ENCODE results near the gene KIAA1217.

Gene KIAA1217

DNA sequence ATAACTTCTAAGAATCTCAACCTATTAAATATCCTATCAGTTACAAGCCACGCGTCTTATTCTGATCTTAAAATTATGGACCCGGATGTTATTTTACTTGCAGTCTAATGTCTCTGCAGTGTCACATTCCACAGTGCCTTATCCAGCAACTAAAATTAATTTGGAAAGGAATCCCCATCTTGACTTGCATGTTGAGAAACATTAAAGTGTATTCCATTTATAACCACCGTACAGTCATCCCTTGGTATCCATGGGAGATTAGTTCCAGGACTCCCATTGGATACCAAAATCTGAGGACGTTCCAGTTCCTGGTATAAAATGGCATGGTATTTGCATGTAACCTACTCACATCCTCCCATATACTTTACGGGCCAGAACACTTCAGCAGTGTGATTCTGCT, 320.0 kb downstream of the KIAA1217 start:
- Histone ChIP-seq H3K4me1 (ENCODE audit: control insufficient read depth in 2 of 2, insufficient read depth in 1 of 2, low read depth in 1 of 2, low read length in 2 of 2) (no peaks in the 10 kb centered on the region), H3K9me3 (replicated peaks in 1 of 2; ENCODE audit: control insufficient read depth in 2 of 2, insufficient read depth in 1 of 2, low read depth in 1 of 2, low read length in 2 of 2) (peaks cover 0 to 4% of the 10 kb centered on the region in 2 donors), H3K79me1 (ENCODE audit: low read depth, low read length) (no peaks in the 10 kb centered on the region), H2BK12ac (ENCODE audit: low read length) (no peak overlapping the region), H3K4me3 (ENCODE audit: low read length in 2 of 2) (no peak overlapping the region), H4K91ac (ENCODE audit: low read depth, low read length, poor library complexity) (no peak overlapping the region), H4K8ac (ENCODE audit: low read depth, low read length) (no peak overlapping the region), H3K4me2 (ENCODE audit: insufficient read depth, low read length, poor library complexity, severe bottlenecking) (no peak overlapping the region), H3K27ac (replicated peaks; ENCODE audit: low read length) (no peak overlapping the region), H3K4ac (ENCODE audit: low read length) (no peak overlapping the region), H3K9ac (ENCODE audit: low read depth, low read length, poor library complexity) (no peak overlapping the region), H3K36me3 (replicated peaks in 1 of 2; ENCODE audit: control insufficient read depth in 2 of 2, insufficient read depth in 2 of 2, low read length in 2 of 2) (peaks cover 17 to 20% of the 10 kb centered on the region in 2 donors), H2AFZ (ENCODE audit: low read length) (no peak overlapping the region), H2BK5ac (ENCODE audit: low read length) (no peak overlapping the region), H2AK5ac (ENCODE audit: low read depth, low read length) (no peak overlapping the region), H3K14ac (ENCODE audit: low read length) (no peak overlapping the region), H3K27me3 (ENCODE audit: control insufficient read depth in 3 of 3, insufficient read depth in 3 of 3, low read depth in 1 of 3, low read length in 3 of 3) (no peaks in the 10 kb centered on the region), H3K23ac (ENCODE audit: low read depth, low read length, poor library complexity) (no peak overlapping the region), H2BK15ac (ENCODE audit: low read length) (no peak overlapping the region), H3K18ac (ENCODE audit: low read length) (no peak overlapping the region), H2BK120ac (ENCODE audit: low read depth, low read length) (no peak overlapping the region)
- no CpG with 5 or more reads among the region's 6 CpGs for WGBS, 2 donors (ENCODE audit: extremely low coverage in 2 of 2, insufficient read length in 2 of 2, insufficient replicate concordance in 1 of 2)
- no peak for DNase-seq (ENCODE audit: low spot score)

DNA sequence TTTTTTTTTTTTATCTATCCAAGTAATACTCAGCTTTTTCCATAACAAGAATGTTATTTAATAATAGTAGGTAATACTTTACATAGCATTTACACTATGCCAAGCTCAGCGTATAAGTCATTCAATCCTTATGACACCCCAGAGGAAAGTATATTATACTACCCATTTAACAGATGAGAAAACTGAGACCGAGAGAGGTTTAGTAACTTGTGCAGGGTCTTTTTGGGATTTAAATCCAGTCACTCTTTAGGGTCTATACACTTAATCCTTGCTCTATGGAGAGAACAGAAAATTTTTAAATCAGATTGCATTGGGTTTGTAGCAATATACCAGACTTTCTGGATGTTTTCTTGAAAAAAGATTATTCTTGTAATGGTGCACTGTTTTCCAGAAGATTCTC, 322.5 kb downstream of the KIAA1217 start:
- no peak overlapping the region for H2BK5ac ChIP-seq (ENCODE audit: low read length)
- no peak for DNase-seq (ENCODE audit: low spot score)
- H3K9ac ChIP-seq (ENCODE audit: low read depth, low read length, poor library complexity) = no peak overlapping the region
- no peak overlapping the region for H3K4ac ChIP-seq (ENCODE audit: low read length)
- H2BK120ac ChIP-seq (ENCODE audit: low read depth, low read length) = no peak overlapping the region
- H3K18ac ChIP-seq (ENCODE audit: low read length) = no peak overlapping the region
- H4K91ac ChIP-seq (ENCODE audit: low read depth, low read length, poor library complexity) = no peak overlapping the region
- no peaks in the 10 kb centered on the region for H3K4me1 ChIP-seq (ENCODE audit: control insufficient read depth in 2 of 2, insufficient read depth in 1 of 2, low read depth in 1 of 2, low read length in 2 of 2)
- H2AFZ ChIP-seq (ENCODE audit: low read length) = no peak overlapping the region
- peaks cover 13 to 25% of the 10 kb centered on the region in 2 donors for H3K36me3 ChIP-seq (replicated peaks in 1 of 2; ENCODE audit: control insufficient read depth in 2 of 2, insufficient read depth in 2 of 2, low read length in 2 of 2)
- H2AK5ac ChIP-seq (ENCODE audit: low read depth, low read length) = no peak overlapping the region
- H2BK12ac ChIP-seq (ENCODE audit: low read length) = no peak overlapping the region
- no peaks in the 10 kb centered on the region for H3K79me1 ChIP-seq (ENCODE audit: low read depth, low read length)
- H4K8ac ChIP-seq (ENCODE audit: low read depth, low read length) = no peak overlapping the region
- H3K9me3 ChIP-seq (replicated peaks in 1 of 2; ENCODE audit: control insufficient read depth in 2 of 2, insufficient read depth in 1 of 2, low read depth in 1 of 2, low read length in 2 of 2) = peaks cover 0 to 2% of the 10 kb centered on the region in 2 donors
- no peak overlapping the region for H3K4me3 ChIP-seq (ENCODE audit: low read length in 2 of 2)
- no peak overlapping the region for H2BK15ac ChIP-seq (ENCODE audit: low read length)
- H3K23ac ChIP-seq (ENCODE audit: low read depth, low read length, poor library complexity) = no peak overlapping the region
- no CpG with 5 or more reads among the region's 2 CpGs for WGBS, 2 donors (ENCODE audit: extremely low coverage in 2 of 2, insufficient read length in 2 of 2, insufficient replicate concordance in 1 of 2)
- H3K14ac ChIP-seq (ENCODE audit: low read length) = no peak overlapping the region
- H3K27ac ChIP-seq (replicated peaks; ENCODE audit: low read length) = no peak overlapping the region
- no peaks in the 10 kb centered on the region for H3K27me3 ChIP-seq (ENCODE audit: control insufficient read depth in 3 of 3, insufficient read depth in 3 of 3, low read depth in 1 of 3, low read length in 3 of 3)
- no peak overlapping the region for H3K4me2 ChIP-seq (ENCODE audit: insufficient read depth, low read length, poor library complexity, severe bottlenecking)

DNA sequence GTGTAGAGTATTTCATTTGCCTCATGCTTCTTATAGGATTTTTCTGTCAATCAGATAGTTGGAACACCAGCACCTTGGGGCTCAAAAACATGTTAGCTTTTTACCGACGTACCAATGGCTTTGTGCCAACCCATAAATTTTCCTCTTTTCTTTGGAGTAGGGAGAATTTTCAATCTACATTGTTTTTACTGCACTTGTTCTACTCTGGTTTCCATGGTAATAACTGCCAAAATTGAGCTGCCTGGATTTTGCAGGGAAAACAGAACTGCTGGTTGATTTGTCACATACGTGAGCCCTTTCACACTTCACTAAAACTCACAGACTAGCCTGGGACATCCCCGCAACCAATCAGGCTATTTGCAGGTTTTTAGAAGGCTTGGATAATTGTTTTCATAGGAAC, 325.0 kb downstream of the KIAA1217 start:
- WGBS, 2 donors (ENCODE audit: extremely low coverage in 2 of 2, insufficient read length in 2 of 2, insufficient replicate concordance in 1 of 2) = no CpG with 5 or more reads among the region's 4 CpGs
- Histone ChIP-seq H3K4me3 (ENCODE audit: low read length in 2 of 2) (no peak overlapping the region), H2AFZ (ENCODE audit: low read length) (no peak overlapping the region), H3K4ac (ENCODE audit: low read length) (no peak overlapping the region), H3K4me1 (ENCODE audit: control insufficient read depth in 2 of 2, insufficient read depth in 1 of 2, low read depth in 1 of 2, low read length in 2 of 2) (no peaks in the 10 kb centered on the region), H3K14ac (ENCODE audit: low read length) (no peak overlapping the region), H3K23ac (ENCODE audit: low read depth, low read length, poor library complexity) (no peak overlapping the region), H3K4me2 (ENCODE audit: insufficient read depth, low read length, poor library complexity, severe bottlenecking) (no peak overlapping the region), H4K8ac (ENCODE audit: low read depth, low read length) (no peak overlapping the region), H3K27me3 (ENCODE audit: control insufficient read depth in 3 of 3, insufficient read depth in 3 of 3, low read depth in 1 of 3, low read length in 3 of 3) (no peaks in the 10 kb centered on the region), H2BK15ac (ENCODE audit: low read length) (no peak overlapping the region), H3K36me3 (replicated peaks in 1 of 2; ENCODE audit: control insufficient read depth in 2 of 2, insufficient read depth in 2 of 2, low read length in 2 of 2) (peaks cover 13 to 25% of the 10 kb centered on the region in 2 donors), H2AK5ac (ENCODE audit: low read depth, low read length) (no peak overlapping the region), H3K79me1 (ENCODE audit: low read depth, low read length) (no peaks in the 10 kb centered on the region), H2BK120ac (ENCODE audit: low read depth, low read length) (no peak overlapping the region), H2BK12ac (ENCODE audit: low read length) (no peak overlapping the region), H3K18ac (ENCODE audit: low read length) (no peak overlapping the region), H2BK5ac (ENCODE audit: low read length) (no peak overlapping the region), H4K91ac (ENCODE audit: low read depth, low read length, poor library complexity) (no peak overlapping the region), H3K9ac (ENCODE audit: low read depth, low read length, poor library complexity) (no peak overlapping the region), H3K9me3 (replicated peaks in 1 of 2; ENCODE audit: control insufficient read depth in 2 of 2, insufficient read depth in 1 of 2, low read depth in 1 of 2, low read length in 2 of 2) (peaks cover 0 to 2% of the 10 kb centered on the region in 2 donors), H3K27ac (replicated peaks; ENCODE audit: low read length) (no peak overlapping the region)
- DNase-seq (ENCODE audit: low spot score) = no peak

DNA sequence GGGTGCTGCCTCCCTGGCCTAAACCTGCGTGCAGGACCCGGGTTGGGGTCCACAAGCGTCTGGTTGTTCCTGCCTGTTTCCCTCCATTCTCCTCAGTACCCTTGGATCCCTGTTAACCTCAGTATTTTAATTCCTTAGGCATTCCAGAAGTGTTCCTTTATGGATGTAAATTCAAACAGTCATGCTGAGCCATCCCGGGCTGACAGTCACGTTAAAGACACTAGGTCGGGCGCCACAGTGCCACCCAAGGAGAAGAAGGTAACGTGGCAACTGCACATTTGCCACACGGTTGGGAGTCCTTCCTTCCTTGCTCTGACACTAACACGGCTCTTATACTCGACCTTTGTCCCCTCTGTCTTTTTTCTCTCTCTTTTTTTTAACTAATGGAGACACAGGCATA, 327.7 kb downstream of the KIAA1217 start:
- H2BK12ac ChIP-seq (ENCODE audit: low read length) = no peak overlapping the region
- no CpG with 5 or more reads among the region's 11 CpGs for WGBS, 2 donors (ENCODE audit: extremely low coverage in 2 of 2, insufficient read length in 2 of 2, insufficient replicate concordance in 1 of 2)
- H3K27ac ChIP-seq (replicated peaks; ENCODE audit: low read length) = no peak overlapping the region
- H2BK15ac ChIP-seq (ENCODE audit: low read length) = no peak overlapping the region
- no peak overlapping the region for H3K4me2 ChIP-seq (ENCODE audit: insufficient read depth, low read length, poor library complexity, severe bottlenecking)
- H3K4ac ChIP-seq (ENCODE audit: low read length) = no peak overlapping the region
- DNase-seq (ENCODE audit: low spot score) = no peak
- no peaks in the 10 kb centered on the region for H3K79me1 ChIP-seq (ENCODE audit: low read depth, low read length)
- no peak overlapping the region for H3K9ac ChIP-seq (ENCODE audit: low read depth, low read length, poor library complexity)
- peaks cover 11 to 25% of the 10 kb centered on the region in 2 donors for H3K36me3 ChIP-seq (replicated peaks in 1 of 2; ENCODE audit: control insufficient read depth in 2 of 2, insufficient read depth in 2 of 2, low read length in 2 of 2)
- no peak overlapping the region for H2BK5ac ChIP-seq (ENCODE audit: low read length)
- H4K91ac ChIP-seq (ENCODE audit: low read depth, low read length, poor library complexity) = no peak overlapping the region
- no peak overlapping the region for H4K8ac ChIP-seq (ENCODE audit: low read depth, low read length)
- H3K4me1 ChIP-seq (ENCODE audit: control insufficient read depth in 2 of 2, insufficient read depth in 1 of 2, low read depth in 1 of 2, low read length in 2 of 2) = no peaks in the 10 kb centered on the region
- no peak overlapping the region for H2AFZ ChIP-seq (ENCODE audit: low read length)
- H3K18ac ChIP-seq (ENCODE audit: low read length) = no peak overlapping the region
- H3K14ac ChIP-seq (ENCODE audit: low read length) = no peak overlapping the region
- no peaks in the 10 kb centered on the region for H3K27me3 ChIP-seq (ENCODE audit: control insufficient read depth in 3 of 3, insufficient read depth in 3 of 3, low read depth in 1 of 3, low read length in 3 of 3)
- H2AK5ac ChIP-seq (ENCODE audit: low read depth, low read length) = no peak overlapping the region
- H3K9me3 ChIP-seq (replicated peaks in 1 of 2; ENCODE audit: control insufficient read depth in 2 of 2, insufficient read depth in 1 of 2, low read depth in 1 of 2, low read length in 2 of 2) = peaks cover 0 to 2% of the 10 kb centered on the region in 2 donors
- H2BK120ac ChIP-seq (ENCODE audit: low read depth, low read length) = no peak overlapping the region
- H3K4me3 ChIP-seq (ENCODE audit: low read length in 2 of 2) = no peak overlapping the region
- H3K23ac ChIP-seq (ENCODE audit: low read depth, low read length, poor library complexity) = no peak overlapping the region

All from neuronal stem cell (in vitro differentiated cells).